Posterior cingulate gyrus (tissue), 11 donors: ENCODE results near the gene MYL12B.
A peak's percentile ranks its signal among the peaks of the same experiment; 100 is the strongest.
"Not testable (repeated sequence)": the region's sequence is repeated elsewhere in the genome, so short reads cannot be mapped to it uniquely, and the experiment has no call there.

Source experiments
- DNase-seq, 10 donors: peaks; one replicate each; pipeline versions ENCODE4 v3.0.0 to v3.0.0-alpha.2; 2020 to 2021; ENCODE audit warnings: mixed read lengths in 3 of 10
- intact Hi-C: fragments of 100-400 bp; cut with DNase I; formaldehyde crosslinking; loops from one replicate; pipeline ENCODE4 v1.15.1; 2023

Gene MYL12B

DNA sequence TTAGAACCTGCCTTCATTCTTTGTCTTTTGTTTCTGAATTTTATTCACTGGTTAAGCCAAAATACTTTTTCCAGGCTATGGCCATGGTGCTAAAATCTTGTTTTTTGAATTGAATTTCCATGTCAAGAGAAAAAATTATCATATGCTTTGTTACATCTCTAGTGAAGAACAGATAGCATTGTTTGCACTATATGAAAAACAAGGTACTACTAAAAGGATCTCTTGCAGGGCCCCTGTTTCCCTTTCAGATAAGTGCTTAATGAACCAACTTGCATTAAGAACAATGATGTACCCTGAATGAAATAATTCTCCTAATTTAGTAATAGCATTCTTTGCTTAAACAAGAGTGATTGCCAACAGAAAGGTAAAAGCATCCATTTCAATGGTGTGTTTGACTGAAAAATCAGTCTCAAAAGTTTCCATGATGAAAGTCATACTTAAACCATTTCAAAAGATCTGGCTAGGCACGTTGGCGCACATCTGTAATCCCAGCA, 4.3 kb upstream of the MYL12B start:
- DNase-seq = no peak
- intact Hi-C loops = no loop called here

DNA sequence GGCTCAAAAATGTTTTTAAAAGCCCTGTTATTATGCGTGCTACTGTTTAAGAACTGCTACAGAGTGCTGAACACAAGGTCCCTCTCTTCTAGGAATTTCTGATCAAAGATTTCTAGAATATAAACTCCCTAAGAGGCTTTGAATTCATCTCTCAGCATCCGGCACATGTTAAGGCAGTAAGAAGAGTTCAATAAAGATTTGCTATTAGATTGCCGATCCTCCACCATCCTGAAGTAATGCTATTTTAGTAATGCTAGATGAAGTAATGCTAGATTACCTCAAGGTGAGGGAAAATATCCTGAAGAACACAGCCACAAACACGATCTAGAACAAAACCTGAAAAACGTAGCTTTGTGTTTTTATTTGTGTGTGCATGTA, 949 bp upstream of the MYL12B start:
- no peak for DNase-seq
- intact Hi-C loops = no loop called here

DNA sequence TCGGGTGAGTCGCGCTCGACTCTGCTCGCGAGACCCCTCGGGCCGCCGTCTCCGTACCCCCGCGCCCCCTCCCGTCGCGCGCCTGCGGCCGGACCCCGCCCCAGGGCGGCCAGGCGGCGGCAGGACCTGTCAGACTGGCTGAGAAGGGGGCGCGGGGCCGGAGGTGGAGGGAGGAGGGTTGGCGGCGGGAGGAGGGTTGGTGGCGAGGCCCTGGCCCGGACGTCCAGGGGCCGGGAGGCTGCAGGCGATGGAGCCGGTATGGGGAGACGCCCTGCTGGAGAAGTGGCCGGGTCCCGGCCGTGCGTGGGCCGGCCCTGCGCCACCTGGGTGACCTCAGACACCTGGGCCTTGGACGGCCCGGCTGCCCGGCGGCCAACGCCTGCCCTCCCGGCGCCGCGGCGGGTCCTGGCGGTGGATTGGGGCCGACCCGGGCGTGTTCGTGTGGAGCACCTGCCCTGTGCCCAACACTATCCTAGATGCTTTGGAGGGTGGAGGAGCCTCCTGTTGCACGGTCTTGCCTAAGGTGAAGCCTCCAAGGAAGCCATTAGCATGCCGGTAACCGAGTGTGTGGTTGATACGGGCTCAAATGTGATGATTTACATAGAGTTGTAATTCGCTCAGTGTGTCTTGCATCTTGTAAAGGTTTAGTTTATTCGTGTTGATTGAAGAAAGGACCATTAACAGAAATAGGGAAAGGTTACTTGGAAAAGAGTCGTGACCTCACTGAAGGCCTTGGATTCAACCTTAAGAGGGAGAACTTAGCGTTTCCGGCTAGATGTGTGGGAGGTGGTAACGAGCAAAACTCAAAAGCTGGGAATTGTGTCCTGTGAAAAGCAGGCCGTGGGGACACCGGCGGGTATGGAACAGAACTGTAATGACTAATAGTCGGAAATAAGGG, 550 bp downstream of the MYL12B start:
- DNase-seq = peak in 3 of 10 donors; percentile 71 to 81 (median 74)
- intact Hi-C loops = no loop called here

DNA sequence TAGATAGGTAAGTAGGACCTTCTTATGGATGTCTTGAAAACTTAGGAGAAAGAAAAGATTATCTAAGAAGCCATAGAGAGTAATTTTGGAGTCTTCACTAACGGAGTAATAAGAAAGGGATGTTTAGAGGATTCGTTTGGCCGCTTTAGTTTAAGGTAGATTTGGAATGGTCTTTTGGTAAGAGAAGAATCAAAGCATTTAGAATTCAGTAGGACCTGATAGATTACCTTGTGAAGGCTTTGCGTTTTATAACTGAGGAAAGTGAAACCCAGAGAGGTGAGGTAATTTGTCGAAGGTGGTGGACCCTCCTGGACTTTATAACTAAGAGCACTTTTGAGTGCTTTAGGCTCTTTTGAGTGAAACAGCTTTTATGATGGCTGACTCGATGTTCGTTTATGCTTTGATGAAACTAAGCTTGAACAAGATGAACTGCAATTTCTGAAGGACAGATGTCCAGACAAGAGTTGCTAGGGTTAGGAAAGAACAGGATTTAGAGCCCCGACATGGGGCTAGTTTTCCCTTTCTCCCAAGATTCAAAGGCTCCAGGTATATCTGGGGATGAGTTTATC, 1.3 kb downstream of the MYL12B start:
- intact Hi-C loops = no loop called here

DNA sequence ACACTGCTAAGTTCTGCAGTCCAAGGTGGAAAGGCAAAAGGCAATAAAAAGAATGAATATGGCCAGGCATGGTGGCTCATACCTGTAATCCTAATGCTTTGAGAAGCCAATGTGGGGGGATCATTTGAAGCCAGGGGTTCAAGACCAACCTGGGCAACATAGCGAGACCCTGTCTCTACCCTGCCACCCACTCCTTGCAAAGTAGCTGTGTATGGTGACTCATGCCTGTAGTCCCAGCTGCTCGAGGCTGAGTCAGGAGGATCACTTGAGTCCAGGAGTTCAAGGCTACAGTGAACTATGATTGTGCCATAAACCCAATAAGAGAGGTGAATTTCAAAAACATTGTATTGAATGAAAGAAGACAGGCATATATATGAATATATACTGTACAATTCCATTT, 2.4 kb downstream of the MYL12B start:
- no peak for DNase-seq
- intact Hi-C loops = no loop called here

More for the DNA sequence above, 1.3 kb downstream of the MYL12B start:
- DNase-seq = no peak

DNA sequence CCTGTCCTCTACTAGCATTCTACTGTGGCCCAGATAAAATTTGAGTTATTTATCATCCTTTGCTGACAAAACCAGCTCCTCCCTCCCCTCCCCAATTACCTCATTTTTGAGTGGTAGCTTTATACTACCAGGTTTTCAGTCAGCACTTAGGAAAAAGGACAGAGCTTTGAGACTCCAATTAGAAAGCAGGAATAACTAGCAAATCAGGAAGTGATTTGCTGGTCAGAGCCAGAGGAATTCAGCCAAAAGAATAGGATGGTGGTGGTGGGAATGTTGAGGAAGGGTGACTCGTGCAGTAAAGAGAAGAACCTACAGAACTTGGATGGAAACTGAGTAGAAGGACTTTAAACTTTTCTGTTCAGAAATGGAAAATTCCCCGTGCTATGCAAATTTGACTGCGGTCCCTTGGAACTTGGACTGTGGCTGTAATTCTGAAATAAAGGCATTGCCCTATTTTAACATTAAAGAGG, 3.7 kb downstream of the MYL12B start:
- intact Hi-C loops = no loop called here
- no peak for DNase-seq

DNA sequence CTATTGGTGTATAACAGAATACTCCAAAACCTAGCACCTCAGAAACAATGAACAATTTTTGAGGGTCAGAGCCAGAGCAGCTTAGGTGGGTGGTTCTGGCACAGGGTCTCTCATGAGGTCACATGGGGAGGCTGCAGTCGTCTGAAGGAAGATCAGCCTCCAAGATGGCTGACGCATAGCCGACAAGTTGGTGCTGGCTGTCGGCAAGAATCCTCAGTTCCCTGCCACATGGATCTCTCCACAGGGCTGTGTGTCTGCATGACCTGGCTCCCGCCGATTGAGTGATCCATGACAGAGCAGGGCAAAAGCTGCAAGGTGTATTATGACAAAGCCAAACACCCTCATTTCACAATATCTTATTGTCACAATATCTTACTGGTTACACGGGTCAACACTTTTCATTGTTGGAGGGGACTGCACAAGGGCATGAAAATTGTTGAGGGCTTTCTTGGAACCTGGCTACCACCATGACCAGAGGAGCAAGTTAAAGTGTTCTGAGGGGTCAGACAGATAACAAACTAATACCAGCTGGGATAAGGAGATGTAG, 4.2 kb downstream of the MYL12B start:
- intact Hi-C loops = no loop called here
- DNase-seq = no peak

DNA sequence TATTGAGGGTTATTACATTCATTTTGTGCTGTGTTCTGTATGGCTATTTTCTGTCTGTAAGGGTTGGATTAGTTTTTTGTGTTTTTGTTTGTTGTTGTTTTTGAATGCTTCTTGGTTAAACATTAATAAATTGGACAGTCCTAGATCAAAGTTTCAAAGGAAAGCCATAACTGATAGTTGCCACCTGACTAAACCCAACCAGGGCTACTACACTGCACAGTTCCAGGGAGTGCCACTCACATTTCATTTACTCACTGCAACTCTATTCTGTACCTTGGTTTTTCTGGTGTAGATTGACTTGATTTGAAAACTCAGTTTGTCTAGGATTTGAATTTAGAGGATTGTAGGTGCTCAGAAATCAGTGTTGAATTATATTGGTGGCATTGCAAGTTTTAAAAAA, 6.4 kb downstream of the MYL12B start:
- no peak for DNase-seq
- intact Hi-C loops = no loop called here

DNA sequence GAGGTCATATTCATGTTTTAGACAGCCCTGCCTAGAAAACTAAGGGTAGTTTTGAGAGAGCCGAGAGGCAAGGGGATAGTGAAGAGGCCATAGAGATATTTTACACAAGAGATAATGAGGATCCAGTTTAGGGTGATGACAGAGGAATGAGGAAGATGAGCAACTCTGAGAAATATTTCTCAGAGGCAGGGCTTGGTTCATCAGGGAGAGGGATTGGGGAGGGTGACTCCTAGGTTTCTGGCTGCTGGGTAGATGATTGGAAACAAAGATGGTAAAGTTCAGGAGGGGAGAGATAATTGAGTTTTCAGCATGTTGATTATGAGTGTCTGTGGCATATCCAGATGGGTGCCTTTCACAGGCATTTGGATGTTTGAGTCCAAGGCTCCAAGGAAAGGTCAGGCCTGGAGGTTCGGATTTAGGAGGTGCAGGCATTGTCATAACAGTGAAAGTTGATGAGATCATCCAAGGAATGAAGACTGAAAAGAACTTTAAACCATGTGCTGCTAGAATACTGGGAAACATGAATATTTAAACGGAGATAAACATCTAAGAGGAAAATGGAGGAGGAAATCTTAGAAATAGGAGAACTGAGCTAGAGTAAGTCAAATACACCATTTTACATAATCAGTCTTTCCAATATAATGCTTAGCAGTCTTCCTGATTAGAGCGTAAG, 7.4 kb downstream of the MYL12B start:
- no peak for DNase-seq
- intact Hi-C loops = no loop called here

DNA sequence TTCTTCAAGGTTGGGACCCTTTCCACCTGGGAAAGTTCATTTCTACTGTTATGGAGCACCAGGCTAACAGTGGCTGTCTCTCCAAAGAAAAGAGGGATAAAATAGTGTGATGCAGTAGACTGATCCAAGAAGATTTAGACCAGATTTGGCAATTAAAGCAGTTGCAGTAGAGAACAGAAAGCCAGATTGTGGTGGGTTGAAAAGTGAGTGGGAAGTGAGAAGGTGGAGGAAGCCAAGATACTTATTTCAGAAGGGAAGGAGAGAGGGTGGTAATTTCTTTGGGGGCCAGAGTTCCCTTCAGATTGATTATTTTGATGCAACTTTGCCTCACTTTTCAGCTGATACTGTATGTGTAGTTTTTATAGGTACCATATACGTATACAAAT, 8.0 kb downstream of the MYL12B start:
- intact Hi-C loops = no loop called here
- no peak for DNase-seq

DNA sequence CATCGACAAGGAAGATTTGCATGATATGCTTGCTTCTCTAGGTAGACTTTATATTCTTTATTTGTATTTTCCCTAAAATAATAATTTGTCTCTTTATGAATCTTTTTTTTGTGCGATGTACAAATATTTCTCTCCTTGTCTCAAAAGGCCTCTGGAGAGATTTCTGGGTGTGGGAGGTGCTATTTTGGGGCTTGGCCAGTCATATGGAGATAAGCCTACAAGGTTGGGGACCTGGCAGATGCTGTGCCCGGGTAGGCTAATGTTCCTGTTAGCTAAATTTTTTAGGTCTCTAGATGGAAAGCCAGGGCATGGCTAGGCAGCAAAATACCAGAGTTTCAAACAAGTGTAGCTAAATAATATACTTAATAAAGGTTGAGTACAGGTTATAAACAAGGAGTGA, 11.1 kb downstream of the MYL12B start:
- intact Hi-C loops = no loop called here
- DNase-seq = no peak

DNA sequence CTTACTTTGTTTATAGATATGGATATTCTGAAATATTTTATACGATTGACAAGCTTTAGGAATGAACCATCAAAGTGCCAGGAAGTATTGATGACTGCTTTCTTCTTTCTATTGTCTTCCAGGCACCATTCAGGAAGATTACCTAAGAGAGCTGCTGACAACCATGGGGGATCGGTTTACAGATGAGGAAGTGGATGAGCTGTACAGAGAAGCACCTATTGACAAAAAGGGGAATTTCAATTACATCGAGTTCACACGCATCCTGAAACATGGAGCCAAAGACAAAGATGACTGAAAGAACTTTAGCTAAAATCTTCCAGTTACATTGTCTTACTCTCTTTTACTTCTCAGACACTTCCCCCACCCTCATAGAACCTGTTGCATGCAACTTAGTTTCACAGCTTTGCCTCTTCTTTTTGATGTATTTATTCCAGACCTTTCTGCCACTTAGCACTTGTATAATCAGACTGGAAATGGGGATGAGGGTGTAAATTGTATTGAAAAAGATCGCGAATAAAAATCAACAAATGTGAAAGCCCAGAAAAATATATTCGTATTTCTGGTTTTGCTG, 15.8 kb downstream of the MYL12B start:
- intact Hi-C loops, DNase-seq: not testable (repeated sequence)

DNA sequence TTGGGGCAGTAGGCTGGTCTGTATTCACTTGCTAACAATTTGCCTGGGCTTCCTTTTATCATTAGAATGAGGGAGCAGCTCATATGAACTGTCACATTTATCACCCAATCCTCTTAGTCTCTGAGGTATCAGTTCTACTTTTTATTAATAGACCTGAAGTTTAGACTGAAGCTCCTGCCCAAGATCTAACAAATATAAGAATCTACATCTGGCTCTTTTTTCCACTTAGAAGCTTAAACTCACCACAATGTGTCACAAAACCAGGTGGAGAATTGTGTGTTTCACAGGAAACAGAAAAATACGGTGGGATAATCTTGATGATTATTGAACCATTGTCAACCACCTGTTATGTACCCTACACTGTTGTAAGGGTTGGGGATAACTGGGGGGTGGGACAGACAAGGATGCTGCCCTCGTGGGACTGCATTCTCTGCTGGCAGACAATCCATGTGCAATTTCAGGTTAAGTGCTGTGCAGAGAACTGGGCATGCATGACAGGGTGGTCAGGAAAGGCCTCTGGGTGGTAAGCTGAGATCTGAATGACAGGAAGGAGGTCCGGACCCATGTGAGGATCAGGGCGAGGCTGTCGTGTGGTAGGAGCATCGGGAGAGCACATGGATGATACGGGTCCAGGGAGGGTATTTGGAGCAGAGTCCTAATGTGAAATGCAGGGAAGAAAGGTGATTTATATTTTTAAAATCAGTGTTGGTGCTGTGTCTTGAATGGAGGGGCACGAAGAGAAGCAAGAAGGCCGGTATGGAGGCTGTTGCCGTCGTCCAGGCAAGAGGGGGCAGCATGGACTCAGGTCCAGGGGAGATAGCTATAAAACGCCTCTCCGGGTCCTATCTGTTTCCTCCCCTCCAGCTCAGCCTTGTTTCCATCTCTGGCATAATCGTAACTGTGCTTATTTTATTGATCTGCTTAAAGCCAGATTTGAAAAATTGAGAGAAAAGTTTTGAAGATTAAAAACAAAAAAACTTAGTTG, 17.6 kb downstream of the MYL12B start:
- DNase-seq = peak in 1 of 10 donors; percentile 61
- intact Hi-C loops = loop anchor here (2.0 to 10.0 kb wide), 5 partner anchors 175 to 718 kb away; no protein-coding TSS in a partner anchor

DNA sequence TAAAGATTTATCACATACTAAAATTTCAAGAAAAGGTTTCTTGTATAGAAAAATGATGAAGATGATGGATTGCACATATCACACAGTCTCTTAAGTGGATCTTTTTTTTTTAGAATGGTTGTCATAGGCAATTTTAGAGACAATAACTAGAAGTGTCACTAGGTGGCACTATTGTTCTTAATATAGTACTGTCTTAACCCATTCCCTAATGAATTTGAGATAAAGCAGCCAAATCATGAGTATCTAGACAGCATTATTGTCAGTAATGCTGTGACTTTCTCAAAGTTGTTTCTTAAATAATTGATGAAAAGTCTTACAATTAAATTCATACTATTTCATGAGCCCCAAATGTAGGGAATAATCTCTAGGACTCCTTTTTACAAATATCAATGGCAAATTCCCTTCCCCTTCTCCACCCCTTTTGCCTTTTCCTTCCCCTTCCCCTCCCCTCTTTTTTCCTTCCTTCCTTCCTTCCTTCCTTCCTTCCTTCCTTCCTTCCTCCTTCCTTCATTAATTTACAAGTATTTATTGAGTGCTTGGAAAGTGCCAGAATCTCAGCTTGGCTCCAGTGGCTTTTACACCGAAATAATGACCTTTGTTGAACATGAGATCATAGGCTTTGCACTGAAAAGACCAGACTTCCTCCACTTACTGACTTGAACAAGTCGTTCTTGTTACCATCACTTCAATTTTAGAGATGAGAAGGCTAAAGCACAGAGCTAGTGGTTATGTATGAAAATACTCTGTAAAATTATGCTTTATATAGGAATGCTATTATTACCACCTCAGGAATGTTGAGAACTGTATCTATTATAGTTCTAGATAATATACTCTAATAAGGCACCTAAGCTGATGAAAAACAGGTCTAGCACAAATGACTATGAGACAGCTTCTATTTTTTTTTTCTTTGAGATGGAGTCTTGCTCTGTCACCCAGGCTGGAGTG, 19.8 kb downstream of the MYL12B start:
- intact Hi-C loops = loop anchor here (1.0 to 10.0 kb wide), 6 partner anchors 173 to 716 kb away; no protein-coding TSS in a partner anchor
- no peak for DNase-seq

DNA sequence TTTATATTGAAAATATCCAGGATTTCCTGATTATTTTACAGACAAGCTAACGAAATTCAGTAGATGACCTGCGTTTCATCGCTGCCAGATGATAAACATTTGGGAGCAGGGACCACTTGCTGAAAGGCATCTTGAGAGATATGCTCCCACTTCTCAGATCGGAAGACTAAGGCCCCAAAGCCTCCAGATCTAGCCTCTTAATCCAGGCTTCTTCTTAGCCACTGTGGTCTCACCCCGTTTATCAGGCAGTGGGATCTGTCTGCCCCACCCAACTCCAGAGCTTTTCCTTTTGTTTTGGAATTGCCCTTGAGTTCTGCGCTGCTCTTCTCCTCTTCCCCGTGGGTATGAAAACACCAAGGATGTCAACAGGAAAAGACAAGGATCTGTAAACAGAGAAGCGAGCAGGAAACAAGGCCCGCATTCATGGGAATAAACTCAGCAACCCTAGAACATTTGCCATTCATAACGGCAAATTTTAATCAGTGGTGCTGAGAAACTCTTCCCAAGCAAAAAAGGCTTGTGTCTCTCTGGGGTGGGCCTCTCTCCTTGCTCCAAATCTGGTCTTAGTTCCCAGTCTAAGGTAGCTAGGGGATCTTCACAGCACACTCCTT, 21.4 kb downstream of the MYL12B start:
- DNase-seq = no peak
- intact Hi-C loops = loop anchor here (5.0 to 10.0 kb wide), 4 partner anchors 304 to 714 kb away; no protein-coding TSS in a partner anchor

DNA sequence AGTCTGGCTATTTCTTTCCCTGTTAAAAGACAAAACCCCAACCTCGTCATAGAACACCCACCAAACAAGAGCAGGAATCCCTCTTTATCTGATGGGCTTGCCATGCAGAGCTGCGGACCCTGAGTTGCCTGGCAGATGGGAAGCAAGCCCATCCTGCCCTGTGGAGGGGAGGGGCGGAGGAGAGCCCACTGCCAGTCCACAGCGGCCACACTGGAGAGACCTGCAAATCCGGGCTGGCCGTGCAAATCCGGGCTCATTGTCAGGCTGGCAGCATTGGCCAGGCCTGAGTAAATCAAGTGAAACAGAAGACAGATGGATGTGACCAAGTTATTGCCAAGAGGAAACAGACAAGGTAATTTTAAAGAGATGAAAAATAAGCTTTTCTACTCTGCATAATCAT, 22.0 kb downstream of the MYL12B start:
- DNase-seq = peak in 8 of 10 donors; percentile 36 to 93 (median 56)
- intact Hi-C loops = loop anchor here (5.0 to 10.0 kb wide), 4 partner anchors 303 to 713 kb away; no protein-coding TSS in a partner anchor

DNA sequence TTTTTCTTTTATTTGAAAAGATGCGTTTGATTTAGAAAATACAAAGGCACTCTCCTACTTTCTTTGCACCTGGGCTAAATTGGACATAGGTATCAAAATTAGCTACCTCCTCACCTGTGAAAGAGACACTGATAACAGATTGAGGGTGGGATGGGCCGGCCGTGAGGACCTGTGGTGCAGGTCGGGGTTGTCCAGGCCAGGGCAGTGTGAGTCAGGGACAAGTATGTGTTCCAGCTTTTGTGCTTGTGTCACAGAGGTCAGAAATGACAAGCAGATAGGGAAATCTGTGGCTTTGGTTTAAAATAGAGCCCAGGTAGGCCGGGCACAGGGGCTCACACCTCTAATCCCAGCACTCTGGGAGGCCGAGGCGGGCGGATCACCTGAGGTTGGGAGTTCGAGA, 22.6 kb downstream of the MYL12B start:
- intact Hi-C loops = loop anchor here (5.0 to 10.0 kb wide), 4 partner anchors 303 to 713 kb away; no protein-coding TSS in a partner anchor
- peak in 1 of 10 donors; percentile 73 for DNase-seq
